ENCODE measurements around the gene SFMBT1. TPM values are rescaled to one million over a fixed set of nuclear protein-coding genes. Genes with fewer than 3 reads are reported as not detected.

SFMBT1 gene
- total RNA-seq, 2 donors from 2014 or later: 6.9 to 10.3 TPM

DNA sequence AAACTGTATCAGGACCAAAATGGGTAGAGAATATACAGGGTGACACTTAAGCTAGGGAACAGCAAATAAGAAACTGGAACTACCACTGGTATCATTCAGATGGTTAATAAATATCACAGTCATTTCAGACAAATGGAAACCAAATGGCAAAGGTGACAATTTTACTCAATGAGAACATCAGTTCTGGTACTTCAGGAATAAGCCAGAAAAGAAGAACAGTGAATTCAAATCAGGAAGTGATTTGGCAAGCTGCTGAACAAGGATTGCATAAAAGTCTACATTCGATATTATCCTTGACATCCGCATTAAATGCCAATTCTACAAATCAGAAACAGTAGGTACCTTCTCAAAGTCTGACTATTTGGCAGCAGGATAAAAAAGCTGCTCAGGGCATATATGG, 125.0 kb downstream of the SFMBT1 start:
- Mint-ChIP-seq H3K36me3 (ENCODE audit: low read depth) (peaks cover 33% of the 10 kb centered on the region), H3K4me3 (no peak overlapping the region), H3K27ac (no peak overlapping the region), H3K4me1 (peaks cover 2% of the 10 kb centered on the region), H3K9me3 (no peaks in the 10 kb centered on the region), H3K27me3 (ENCODE audit: insufficient read depth) (no peaks in the 10 kb centered on the region)
- Histone ChIP-seq H3K9me3 (ENCODE audit: control insufficient read depth, low read length) (no peaks in the 10 kb centered on the region), H3K27ac (ENCODE audit: low read depth, low read length) (no peak overlapping the region), H3K9ac (ENCODE audit: extremely low read depth, low read length, poor library complexity, severe bottlenecking) (no peak overlapping the region), H3K27me3 (ENCODE audit: control insufficient read depth, insufficient read depth, low read length, poor library complexity, severe bottlenecking) (no peaks in the 10 kb centered on the region), H3K4me1 (ENCODE audit: control insufficient read depth, insufficient read depth, low read length) (no peaks in the 10 kb centered on the region), H3K4me3 (ENCODE audit: low read length) (no peak overlapping the region), H3K36me3 (ENCODE audit: control insufficient read depth, insufficient read depth, low read length) (peaks cover 12% of the 10 kb centered on the region)
- TF ChIP-seq, protein P1, sequence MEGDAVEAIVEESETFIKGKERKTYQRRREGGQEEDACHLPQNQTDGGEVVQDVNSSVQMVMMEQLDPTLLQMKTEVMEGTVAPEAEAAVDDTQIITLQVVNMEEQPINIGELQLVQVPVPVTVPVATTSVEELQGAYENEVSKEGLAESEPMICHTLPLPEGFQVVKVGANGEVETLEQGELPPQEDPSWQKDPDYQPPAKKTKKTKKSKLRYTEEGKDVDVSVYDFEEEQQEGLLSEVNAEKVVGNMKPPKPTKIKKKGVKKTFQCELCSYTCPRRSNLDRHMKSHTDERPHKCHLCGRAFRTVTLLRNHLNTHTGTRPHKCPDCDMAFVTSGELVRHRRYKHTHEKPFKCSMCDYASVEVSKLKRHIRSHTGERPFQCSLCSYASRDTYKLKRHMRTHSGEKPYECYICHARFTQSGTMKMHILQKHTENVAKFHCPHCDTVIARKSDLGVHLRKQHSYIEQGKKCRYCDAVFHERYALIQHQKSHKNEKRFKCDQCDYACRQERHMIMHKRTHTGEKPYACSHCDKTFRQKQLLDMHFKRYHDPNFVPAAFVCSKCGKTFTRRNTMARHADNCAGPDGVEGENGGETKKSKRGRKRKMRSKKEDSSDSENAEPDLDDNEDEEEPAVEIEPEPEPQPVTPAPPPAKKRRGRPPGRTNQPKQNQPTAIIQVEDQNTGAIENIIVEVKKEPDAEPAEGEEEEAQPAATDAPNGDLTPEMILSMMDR (conservative IDR thresholded peaks at IDR 0.05): no peak
- WGBS, 2 experiments (ENCODE audit: insufficient coverage in 1 of 2, insufficient read length in 1 of 2): 97 to 100% methylated on average over 2 of the region's 2 CpGs
- no peak for DNase-seq

DNA sequence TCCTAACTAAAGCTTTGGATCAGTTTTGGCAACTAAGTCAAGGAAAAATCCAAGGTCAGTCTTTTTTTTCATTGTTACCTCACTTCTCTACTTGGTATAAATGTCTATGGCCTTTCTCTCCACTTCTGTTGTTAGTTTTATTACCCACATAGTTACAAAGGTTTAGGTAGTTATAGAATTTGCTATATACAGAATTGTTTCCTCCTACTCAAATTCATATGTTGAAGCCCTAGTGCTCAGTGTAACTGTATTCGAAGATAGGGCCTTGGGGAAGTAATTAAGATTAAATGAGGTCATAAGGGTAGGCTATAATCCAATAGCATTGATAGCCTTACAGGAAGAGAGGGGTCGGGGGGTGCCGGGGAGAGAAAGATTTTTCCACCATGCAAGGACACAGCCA, 128.8 kb downstream of the SFMBT1 start:
- Mint-ChIP-seq H3K27me3 (ENCODE audit: insufficient read depth) (no peaks in the 10 kb centered on the region), H3K27ac (no peak overlapping the region), H3K36me3 (ENCODE audit: low read depth) (peaks cover 43% of the 10 kb centered on the region), H3K9me3 (no peaks in the 10 kb centered on the region), H3K4me3 (no peak overlapping the region), H3K4me1 (peaks cover 2% of the 10 kb centered on the region)
- TF ChIP-seq, protein P1 (conservative IDR thresholded peaks at IDR 0.05): no peak
- Histone ChIP-seq H3K4me1 (ENCODE audit: control insufficient read depth, insufficient read depth, low read length) (no peaks in the 10 kb centered on the region), H3K27me3 (ENCODE audit: control insufficient read depth, insufficient read depth, low read length, poor library complexity, severe bottlenecking) (no peaks in the 10 kb centered on the region), H3K36me3 (ENCODE audit: control insufficient read depth, insufficient read depth, low read length) (peaks cover 18% of the 10 kb centered on the region), H3K27ac (ENCODE audit: low read depth, low read length) (no peak overlapping the region), H3K4me3 (ENCODE audit: low read length) (no peak overlapping the region), H3K9me3 (ENCODE audit: control insufficient read depth, low read length) (no peaks in the 10 kb centered on the region), H3K9ac (ENCODE audit: extremely low read depth, low read length, poor library complexity, severe bottlenecking) (no peak overlapping the region)
- 89 to 100% methylated on average over 1 to 3 of the region's 3 CpGs for WGBS, 2 experiments (ENCODE audit: insufficient coverage in 1 of 2, insufficient read length in 1 of 2)
- no peak for DNase-seq

DNA sequence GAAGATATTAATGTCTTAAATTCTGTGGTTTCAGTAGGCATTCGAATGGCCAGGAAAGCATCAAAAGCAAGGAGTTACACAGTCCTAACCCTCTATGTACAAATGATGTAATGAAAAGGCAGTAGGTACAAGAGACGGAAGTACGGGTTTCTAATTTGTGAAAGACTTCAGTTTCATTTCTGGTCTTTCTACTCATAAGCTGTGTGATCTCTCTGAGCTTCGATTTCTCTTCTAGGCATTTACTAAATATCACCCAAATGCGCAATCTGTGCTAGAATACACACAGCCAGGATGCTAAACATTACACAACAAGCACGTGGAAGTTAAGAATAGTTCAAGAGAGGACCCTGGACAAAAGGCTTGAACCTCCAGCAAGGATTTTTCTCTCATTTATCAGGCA, 130.6 kb downstream of the SFMBT1 start:
- peaks cover 44% of the 10 kb centered on the region for H3K36me3 Mint-ChIP-seq (ENCODE audit: low read depth)
- H3K9me3 Mint-ChIP-seq: no peaks in the 10 kb centered on the region
- H3K9ac ChIP-seq (ENCODE audit: extremely low read depth, low read length, poor library complexity, severe bottlenecking): no peak overlapping the region
- no peak overlapping the region for H3K4me3 Mint-ChIP-seq
- 82 to 90% methylated on average over 3 to 6 of the region's 6 CpGs for WGBS, 2 experiments (ENCODE audit: insufficient coverage in 1 of 2, insufficient read length in 1 of 2)
- H3K4me1 ChIP-seq (ENCODE audit: control insufficient read depth, insufficient read depth, low read length): no peaks in the 10 kb centered on the region
- H3K27ac ChIP-seq (ENCODE audit: low read depth, low read length): no peak overlapping the region
- H3K27me3 ChIP-seq (ENCODE audit: control insufficient read depth, insufficient read depth, low read length, poor library complexity, severe bottlenecking): no peaks in the 10 kb centered on the region
- H3K4me1 Mint-ChIP-seq: no peaks in the 10 kb centered on the region
- no peak for DNase-seq
- peaks cover 9% of the 10 kb centered on the region for H3K36me3 ChIP-seq (ENCODE audit: control insufficient read depth, insufficient read depth, low read length)
- no peak overlapping the region for H3K4me3 ChIP-seq (ENCODE audit: low read length)
- H3K27me3 Mint-ChIP-seq (ENCODE audit: insufficient read depth): no peaks in the 10 kb centered on the region
- no peak overlapping the region for H3K27ac Mint-ChIP-seq
- TF ChIP-seq, protein P1 (conservative IDR thresholded peaks at IDR 0.05): no peak
- H3K9me3 ChIP-seq (ENCODE audit: control insufficient read depth, low read length): no peaks in the 10 kb centered on the region

Measured in endodermal cell (in vitro differentiated cells).